IMR-90 (cell line): ENCODE measurements around the gene TAS2R10. TPM values are rescaled to one million over a fixed set of nuclear protein-coding genes. Genes with fewer than 3 reads are reported as not detected.

Source experiments
- ATAC-seq: fragments of 200-7000 bp; cut with Tn5 transposase; 2 replicates; pipeline ENCODE4 v1.9.1; 2020; ENCODE audit warnings: low read depth, mild to moderate bottlenecking, moderate library complexity
- BruUV-seq: library from RNA; stranded (reverse); fragments of 400-500 nt; replicated peaks from 2 replicates; lab custom pipeline; 2021; lab: Mats Ljungman, UMichigan
- CTCF ChIA-PET: fragments of 300-600 bp; formaldehyde crosslinking; extraction: SDS; loops from one replicate; lab custom pipeline; 2021; ENCODE audit warnings: antibody characterized with exemption; lab: Yijun Ruan, JAX
- POLR2A ChIA-PET: fragments of 300-600 bp; sonication (Branson Sonifier 250); formaldehyde crosslinking; loops from one replicate; lab custom pipeline; 2022; ENCODE audit warnings: antibody characterized with exemption; ENCODE audit not compliant: unreplicated experiment; lab: Charles Lee
- DNase-seq: peaks from one replicate; pipeline ENCODE4 v3.0.0; 2013
- H2AFZ ChIP-seq: replicated peaks from 2 replicates; pipeline ENCODE3; 2013; ENCODE audit warnings: low read length, mild to moderate bottlenecking; ENCODE audit not compliant: poor library complexity
- H2AK5ac ChIP-seq: 2 replicates; pipeline ENCODE4 v1.6.1; 2013; ENCODE audit warnings: low read depth, low read length, inconsistent platforms
- H2AK9ac ChIP-seq: replicated peaks from 2 replicates; pipeline ENCODE3; 2013; ENCODE audit warnings: mild to moderate bottlenecking, low read depth, low read length, moderate library complexity; ENCODE audit not compliant: poor library complexity
- H2BK120ac ChIP-seq: 2 replicates; pipeline ENCODE4 v1.6.1; 2013; ENCODE audit warnings: low read depth, low read length, inconsistent platforms
- H2BK15ac ChIP-seq: 3 replicates; pipeline ENCODE4 v1.6.1; 2013; ENCODE audit warnings: low read depth, low read length, inconsistent platforms
- H2BK20ac ChIP-seq: 2 replicates; pipeline ENCODE4 v1.6.1; 2013; ENCODE audit warnings: low read depth, mild to moderate bottlenecking, inconsistent platforms, low read length, moderate library complexity
- H2BK5ac ChIP-seq: 2 replicates; pipeline ENCODE4 v1.6.1; 2013; ENCODE audit warnings: mild to moderate bottlenecking, low read depth, low read length, inconsistent platforms; ENCODE audit not compliant: poor library complexity, severe bottlenecking
- H3K14ac ChIP-seq: replicated peaks from 2 replicates; pipeline ENCODE4 v1.6.1; 2013; ENCODE audit warnings: low read depth, low read length, inconsistent platforms
- H3K18ac ChIP-seq: 2 replicates; pipeline ENCODE4 v1.6.1; 2013; ENCODE audit warnings: low read depth, low read length, control low read depth
- H3K23ac ChIP-seq: 2 replicates; pipeline ENCODE4 v1.6.1; 2013; ENCODE audit warnings: low read depth, low read length, inconsistent platforms
- H3K27ac ChIP-seq: 2 replicates; pipeline ENCODE4 v1.5.1; 2013; ENCODE audit warnings: mild to moderate bottlenecking, control low read depth, low read length; ENCODE audit not compliant: insufficient read depth
- H3K27me3 ChIP-seq: 2 replicates; pipeline ENCODE4 v1.6.1; 2013; ENCODE audit warnings: low read length; ENCODE audit not compliant: control insufficient read depth, insufficient read depth
- H3K36me3 ChIP-seq: 2 replicates; pipeline ENCODE4 v1.6.1; 2013; ENCODE audit warnings: low read length, mixed read lengths; ENCODE audit not compliant: control insufficient read depth, insufficient read depth
- H3K4ac ChIP-seq: 2 replicates; pipeline ENCODE4 v1.6.1; 2013; ENCODE audit warnings: low read depth, low read length, inconsistent platforms
- H3K4me1 ChIP-seq: 2 replicates; pipeline ENCODE4 v1.6.1; 2013; ENCODE audit warnings: low read length, mixed read lengths; ENCODE audit not compliant: control insufficient read depth, insufficient read depth
- H3K4me2 ChIP-seq: 2 replicates; pipeline ENCODE4 v1.6.1; 2013; ENCODE audit warnings: low read depth, mild to moderate bottlenecking, control low read depth, low read length, moderate library complexity
- H3K4me3 ChIP-seq: 2 replicates; pipeline ENCODE4 v1.5.1; 2013; ENCODE audit warnings: low read depth, mild to moderate bottlenecking, control low read depth, low read length, moderate library complexity; ENCODE audit not compliant: insufficient read depth
- H3K56ac ChIP-seq: 2 replicates; pipeline ENCODE4 v1.6.1; 2013; ENCODE audit warnings: low read length, inconsistent platforms; ENCODE audit not compliant: insufficient read depth; ENCODE audit errors: extremely low read depth
- H3K79me1 ChIP-seq, 2 experiments: 2 replicates each; pipeline ENCODE4 v1.6.1; 2013; ENCODE audit warnings: low read length in 2 of 2, inconsistent platforms in 1 of 2, low read depth in 1 of 2
- H3K9ac ChIP-seq: 2 replicates; pipeline ENCODE4 v1.6.1; 2013; ENCODE audit warnings: low read depth, low read length, control low read depth
- H3K9me1 ChIP-seq: 2 replicates; pipeline ENCODE4 v1.6.1; 2013; ENCODE audit warnings: low read length, inconsistent platforms; ENCODE audit not compliant: insufficient read depth
- H3K9me3 ChIP-seq: 2 replicates; pipeline ENCODE4 v1.6.1; 2013; ENCODE audit warnings: low read length; ENCODE audit not compliant: control insufficient read depth, insufficient read depth
- H4K20me1 ChIP-seq: 2 replicates; pipeline ENCODE4 v1.6.1; 2013; ENCODE audit warnings: low read length, inconsistent platforms; ENCODE audit not compliant: insufficient read depth
- H4K5ac ChIP-seq: 2 replicates; pipeline ENCODE4 v1.6.1; 2013; ENCODE audit warnings: mild to moderate bottlenecking, low read depth, low read length, control low read depth
- H4K8ac ChIP-seq, 2 experiments: 2 replicates each; pipeline ENCODE4 v1.6.1; 2013; ENCODE audit warnings: low read depth in 2 of 2, low read length in 2 of 2, control low read depth in 1 of 2, inconsistent platforms in 1 of 2
- H4K91ac ChIP-seq: 2 replicates; pipeline ENCODE4 v1.6.1; 2013; ENCODE audit warnings: low read depth, low read length, inconsistent platforms; ENCODE audit not compliant: insufficient read depth
- BHLHE40 ChIP-seq: fragments of 150-350 bp; IDR thresholded peaks from 2 replicates; pipeline ENCODE4 v1.6.1; 2016; ENCODE audit warnings: mild to moderate bottlenecking, low read depth, low read length
- CEBPB ChIP-seq: IDR thresholded peaks from 2 replicates; pipeline ENCODE4 v1.6.1; 2012; ENCODE audit warnings: low read depth, low read length, improper control_type of control experiment
- CHD1 ChIP-seq: IDR thresholded peaks from 2 replicates; pipeline ENCODE4 v1.6.1; 2012; ENCODE audit warnings: low read depth, low read length, improper control_type of control experiment
- FOS ChIP-seq: fragments of 150-350 bp; IDR thresholded peaks from 2 replicates; pipeline ENCODE4 v1.6.1; 2016; ENCODE audit warnings: low read depth, low read length
- MAFK ChIP-seq: IDR thresholded peaks from 2 replicates; pipeline ENCODE4 v1.6.1; 2012; ENCODE audit warnings: low read depth, low read length, improper control_type of control experiment
- MAZ ChIP-seq: IDR thresholded peaks from 2 replicates; pipeline ENCODE4 v1.6.1; 2012; ENCODE audit warnings: low read depth, mild to moderate bottlenecking, low read length, improper control_type of control experiment, moderate library complexity, borderline replicate concordance
- MXI1 ChIP-seq: IDR thresholded peaks from 2 replicates; pipeline ENCODE4 v1.6.1; 2012; ENCODE audit warnings: low read depth, mild to moderate bottlenecking, low read length, moderate library complexity, borderline replicate concordance
- NFE2L2 ChIP-seq: fragments of 150-350 bp; IDR thresholded peaks from 2 replicates; pipeline ENCODE4 v1.6.1; 2016; ENCODE audit warnings: low read depth, mild to moderate bottlenecking, low read length
- POLR2A ChIP-seq: IDR thresholded peaks from 2 replicates; pipeline ENCODE4 v1.6.1; 2012; ENCODE audit warnings: mild to moderate bottlenecking, low read depth, low read length
- RAD21 ChIP-seq: IDR thresholded peaks from 2 replicates; pipeline ENCODE4 v1.6.1; 2012; ENCODE audit warnings: low read length, improper control_type of control experiment
- RCOR1 ChIP-seq: IDR thresholded peaks from 2 replicates; pipeline ENCODE4 v1.6.1; 2012; ENCODE audit warnings: mild to moderate bottlenecking, low read length, improper control_type of control experiment; ENCODE audit not compliant: insufficient replicate concordance
- RFX5 ChIP-seq: IDR thresholded peaks from 2 replicates; pipeline ENCODE4 v1.8.0; 2012; ENCODE audit warnings: low read depth, mild to moderate bottlenecking, low read length, moderate library complexity
- SMC3 ChIP-seq: fragments of 150-350 bp; IDR thresholded peaks from 2 replicates; pipeline ENCODE4 v1.6.1; 2016; ENCODE audit warnings: low read depth, mild to moderate bottlenecking, antibody characterized with exemption, low read length, moderate library complexity
- WGBS, 2 experiments: methylation state at CpG; one replicate each; pipeline versions ENCODE4 v1.1.5 to v1.1.7; 2013; ENCODE audit warnings: missing lambda C conversion rate in 2 of 2; ENCODE audit not compliant: insufficient read length in 1 of 2; ENCODE audit errors: extremely low coverage in 2 of 2; 5-methylcytosine and 5-hydroxymethylcytosine counted together
- dilution Hi-C: fragments of 300-500 bp; cut with HindIII; formaldehyde crosslinking; loops from one replicate; pipeline ENCODE4 v1.14.3; 2018; ENCODE audit warnings: low sequenced_read_pairs; ENCODE audit not compliant: unreplicated experiment
- in situ Hi-C: fragments of 300-500 bp; cut with MboI; formaldehyde crosslinking; loops from 3 replicates; pipeline ENCODE4 v1.14.3; 2019; ENCODE audit warnings: low sequenced_read_pairs, inconsistent platforms, mixed read lengths
- intact Hi-C: fragments of 100-400 bp; cut with micrococcal nuclease; formaldehyde crosslinking; loops from 2 replicates; pipeline ENCODE4 v1.10.0; 2022
- polyA plus RNA-seq, 3 experiments: library from polyadenylated mRNA; depleted of rRNA; stranded (reverse); fragments of >200 nt; gene quantifications; 2 replicates each; pipeline ENCODE4 v1.2.3, GENCODE V29; 2012; ENCODE audit warnings: low replicate concordance in 1 of 3
- total RNA-seq: library from RNA; depleted of rRNA; stranded (reverse); fragments of >200 nt; gene quantifications from 2 replicates; pipeline ENCODE4 v1.2.3, GENCODE V29; 2012
- TF ChIP-seq, protein P1 (sequence below): conservative IDR thresholded peaks from 2 replicates; pipeline ENCODE4 v1.5.1; 2012; ENCODE audit warnings: mild to moderate bottlenecking, low read depth, low read length, improper control_type of control experiment
- TF ChIP-seq, protein P2 (sequence below): fragments of 150-350 bp; IDR thresholded peaks from 2 replicates; pipeline ENCODE4 v1.6.1; 2017; ENCODE audit warnings: mild to moderate bottlenecking, antibody characterized with exemption, low read length, low read depth
- TF ChIP-seq, protein P3 (sequence below): fragments of 150-350 bp; IDR thresholded peaks from 2 replicates; pipeline ENCODE4 v1.6.1; 2016; ENCODE audit warnings: low read depth, mild to moderate bottlenecking, low read length, moderate library complexity, borderline replicate concordance

TAS2R10 gene
- total and polyA plus RNA-seq, 2 of the 4 experiments (the other 2 are of a cell fraction) = 0.07 to 0.36 TPM

DNA sequence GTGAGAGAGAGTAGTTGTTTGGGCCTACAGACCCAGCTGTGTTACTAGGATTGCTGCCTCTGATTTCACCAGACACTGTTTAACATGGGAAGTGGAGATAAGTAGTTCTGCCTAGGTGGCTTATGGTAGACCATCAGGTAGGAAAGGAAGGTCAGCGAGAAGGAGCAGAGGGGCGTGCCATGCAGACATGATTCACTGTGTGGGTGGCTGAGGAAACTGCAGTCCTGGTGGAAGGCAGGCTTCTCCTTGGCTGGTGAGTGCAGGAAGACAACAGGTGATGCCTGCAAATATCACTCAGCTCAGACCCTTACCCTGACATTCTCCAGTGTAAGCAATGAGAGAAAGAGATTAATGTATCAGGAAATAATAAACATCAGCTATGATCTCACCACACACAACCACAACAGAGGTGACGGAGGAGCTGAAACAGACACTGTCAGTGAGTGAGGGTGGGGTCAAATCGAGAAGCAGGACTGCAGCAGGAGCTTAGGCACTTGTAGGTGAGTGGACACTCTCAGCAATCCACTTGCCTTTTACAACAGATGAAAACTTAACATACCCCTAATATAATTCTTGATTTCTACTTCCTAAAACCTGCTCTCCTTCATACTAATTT is 25.2 kb upstream of the TAS2R10 start:
- Histone ChIP-seq H3K18ac (no peak overlapping the region), H2AK5ac (no peak overlapping the region), H4K5ac (no peak overlapping the region), H3K4me3 (no peak overlapping the region), H2AFZ (no peak overlapping the region), H3K9me3 (no peaks in the 10 kb centered on the region; the same call in 1 of the 2 replicates), H3K23ac (no peak overlapping the region), H2BK5ac (no peak overlapping the region), H4K20me1 (no peaks in the 10 kb centered on the region), H3K56ac (no peak overlapping the region), H3K27me3 (no peaks in the 10 kb centered on the region), H3K36me3 (no peaks in the 10 kb centered on the region), H4K91ac (no peak overlapping the region), H3K27ac (no peak overlapping the region), H2BK20ac (no peak overlapping the region), H3K4ac (no peak overlapping the region), H3K9me1 (peaks cover 7% of the 10 kb centered on the region; the same call in 1 of the 2 replicates), H3K4me2 (no peak overlapping the region), H2BK120ac (no peak overlapping the region), H2AK9ac (no peak overlapping the region), H2BK15ac (no peak overlapping the region), H3K9ac (no peak overlapping the region), H3K14ac (no peak overlapping the region), H3K79me1 (0 out of 4 replicates have a peak, but pooled peaks cover 0 to 6% of the 10 kb centered on the region in 2 experiments), H4K8ac (no peak overlapping the region), H3K4me1 (no peaks in the 10 kb centered on the region)
- ChIA-PET CTCF (no interaction called here), POLR2A (no interaction called here)
- no peak for ATAC-seq
- 80% methylated on average over 1 of the region's 4 CpGs; no CpG with 5 or more reads in 1 of the 2 experiments for WGBS, 2 experiments
- TF ChIP-seq, protein P1, sequence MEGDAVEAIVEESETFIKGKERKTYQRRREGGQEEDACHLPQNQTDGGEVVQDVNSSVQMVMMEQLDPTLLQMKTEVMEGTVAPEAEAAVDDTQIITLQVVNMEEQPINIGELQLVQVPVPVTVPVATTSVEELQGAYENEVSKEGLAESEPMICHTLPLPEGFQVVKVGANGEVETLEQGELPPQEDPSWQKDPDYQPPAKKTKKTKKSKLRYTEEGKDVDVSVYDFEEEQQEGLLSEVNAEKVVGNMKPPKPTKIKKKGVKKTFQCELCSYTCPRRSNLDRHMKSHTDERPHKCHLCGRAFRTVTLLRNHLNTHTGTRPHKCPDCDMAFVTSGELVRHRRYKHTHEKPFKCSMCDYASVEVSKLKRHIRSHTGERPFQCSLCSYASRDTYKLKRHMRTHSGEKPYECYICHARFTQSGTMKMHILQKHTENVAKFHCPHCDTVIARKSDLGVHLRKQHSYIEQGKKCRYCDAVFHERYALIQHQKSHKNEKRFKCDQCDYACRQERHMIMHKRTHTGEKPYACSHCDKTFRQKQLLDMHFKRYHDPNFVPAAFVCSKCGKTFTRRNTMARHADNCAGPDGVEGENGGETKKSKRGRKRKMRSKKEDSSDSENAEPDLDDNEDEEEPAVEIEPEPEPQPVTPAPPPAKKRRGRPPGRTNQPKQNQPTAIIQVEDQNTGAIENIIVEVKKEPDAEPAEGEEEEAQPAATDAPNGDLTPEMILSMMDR = no peak
- TF ChIP-seq POLR2A = no peak
- no peak for TF ChIP-seq BHLHE40
- TF ChIP-seq, protein P2, sequence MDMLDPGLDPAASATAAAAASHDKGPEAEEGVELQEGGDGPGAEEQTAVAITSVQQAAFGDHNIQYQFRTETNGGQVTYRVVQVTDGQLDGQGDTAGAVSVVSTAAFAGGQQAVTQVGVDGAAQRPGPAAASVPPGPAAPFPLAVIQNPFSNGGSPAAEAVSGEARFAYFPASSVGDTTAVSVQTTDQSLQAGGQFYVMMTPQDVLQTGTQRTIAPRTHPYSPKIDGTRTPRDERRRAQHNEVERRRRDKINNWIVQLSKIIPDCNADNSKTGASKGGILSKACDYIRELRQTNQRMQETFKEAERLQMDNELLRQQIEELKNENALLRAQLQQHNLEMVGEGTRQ = no peak
- TF ChIP-seq CEBPB = no peak
- TF ChIP-seq, protein P3, sequence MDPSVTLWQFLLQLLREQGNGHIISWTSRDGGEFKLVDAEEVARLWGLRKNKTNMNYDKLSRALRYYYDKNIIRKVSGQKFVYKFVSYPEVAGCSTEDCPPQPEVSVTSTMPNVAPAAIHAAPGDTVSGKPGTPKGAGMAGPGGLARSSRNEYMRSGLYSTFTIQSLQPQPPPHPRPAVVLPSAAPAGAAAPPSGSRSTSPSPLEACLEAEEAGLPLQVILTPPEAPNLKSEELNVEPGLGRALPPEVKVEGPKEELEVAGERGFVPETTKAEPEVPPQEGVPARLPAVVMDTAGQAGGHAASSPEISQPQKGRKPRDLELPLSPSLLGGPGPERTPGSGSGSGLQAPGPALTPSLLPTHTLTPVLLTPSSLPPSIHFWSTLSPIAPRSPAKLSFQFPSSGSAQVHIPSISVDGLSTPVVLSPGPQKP = no peak
- TF ChIP-seq MXI1 = no peak
- TF ChIP-seq SMC3 = no peak
- no peak for TF ChIP-seq CHD1
- TF ChIP-seq MAFK = no peak
- TF ChIP-seq RAD21 = no peak
- TF ChIP-seq RFX5 = no peak
- no peak for TF ChIP-seq NFE2L2
- no peak for TF ChIP-seq MAZ
- TF ChIP-seq RCOR1 = no peak
- no peak for TF ChIP-seq FOS
- no peak for DNase-seq
- intact Hi-C loops = no loop called here
- dilution Hi-C loops = no loop called here
- no TSS peak for BruUV-seq
- in situ Hi-C loops = no loop called here
